Endodermal cell (in vitro differentiated cells): ENCODE results near the gene FHDC1. TPM values are rescaled to one million over a fixed set of nuclear protein-coding genes. Genes with fewer than 3 reads are reported as not detected.

Experiments used
- DNase-seq: peaks from one replicate; pipeline ENCODE4 v3.0.0-alpha.2; 2017
- H3K27ac ChIP-seq: 2 replicates; pipeline ENCODE4 v1.5.1; 2013; ENCODE audit warnings: mild to moderate bottlenecking, low read depth, low read length, moderate library complexity
- H3K27me3 ChIP-seq: 2 replicates; pipeline ENCODE4 v1.6.1; 2013; ENCODE audit warnings: mild to moderate bottlenecking, low read length, moderate library complexity; ENCODE audit not compliant: insufficient read depth, control insufficient read depth, poor library complexity, severe bottlenecking
- H3K36me3 ChIP-seq: 2 replicates; pipeline ENCODE4 v1.7.0; 2013; ENCODE audit warnings: mild to moderate bottlenecking, low read length, moderate library complexity; ENCODE audit not compliant: control insufficient read depth, insufficient read depth
- H3K4me1 ChIP-seq: one replicate; pipeline ENCODE4 v1.7.0; 2013; ENCODE audit warnings: low read length; ENCODE audit not compliant: control insufficient read depth, insufficient read depth
- H3K4me3 ChIP-seq: 2 replicates; pipeline ENCODE4 v1.5.1; 2013; ENCODE audit warnings: mild to moderate bottlenecking, low read length, moderate library complexity
- H3K9ac ChIP-seq: 2 replicates; pipeline ENCODE4 v1.6.1; 2013; ENCODE audit warnings: mild to moderate bottlenecking, low read length, moderate library complexity; ENCODE audit not compliant: poor library complexity, severe bottlenecking; ENCODE audit errors: extremely low read depth
- H3K9me3 ChIP-seq: 2 replicates; pipeline ENCODE4 v1.6.1; 2013; ENCODE audit warnings: mild to moderate bottlenecking, low read length, moderate library complexity; ENCODE audit not compliant: control insufficient read depth
- H3K27ac Mint-ChIP-seq: 2 replicates; pipeline ENCODE4 v1.8.0; 2020; ENCODE audit warnings: mixed read lengths
- H3K27me3 Mint-ChIP-seq: 2 replicates; pipeline ENCODE4 v1.8.0; 2021; ENCODE audit warnings: mild to moderate bottlenecking, mixed read lengths; ENCODE audit not compliant: insufficient read depth
- H3K36me3 Mint-ChIP-seq: 2 replicates; pipeline ENCODE4 v1.8.0; 2020; ENCODE audit warnings: low read depth, mixed read lengths
- H3K4me1 Mint-ChIP-seq: 2 replicates; pipeline ENCODE4 v1.8.0; 2020; ENCODE audit warnings: mixed read lengths
- H3K4me3 Mint-ChIP-seq: 2 replicates; pipeline ENCODE4 v1.8.0; 2020; ENCODE audit warnings: mild to moderate bottlenecking, moderate library complexity, mixed read lengths
- H3K9me3 Mint-ChIP-seq: 2 replicates; pipeline ENCODE4 v1.8.0; 2020; ENCODE audit warnings: mild to moderate bottlenecking, mixed read lengths
- CTCF ChIP-seq: fragments of 200-600 bp; sonication (generic); conservative IDR thresholded peaks from 2 replicates; pipeline ENCODE4 v1.5.0; 2021; ENCODE audit warnings: antibody characterized with exemption, mild to moderate bottlenecking
- WGBS, 2 experiments: methylation state at CpG; one replicate each; pipeline versions ENCODE4 v1.1.5 to v1.1.7; 2013; ENCODE audit warnings: missing lambda C conversion rate in 2 of 2, mixed read lengths in 1 of 2; ENCODE audit not compliant: insufficient coverage in 1 of 2, insufficient read length in 1 of 2; 5-methylcytosine and 5-hydroxymethylcytosine counted together
- total RNA-seq, 2 donors: library from RNA; stranded (reverse); fragmentation: NEBNext Ultra II Directional in 1 of 2; extraction: Animal tissue kit (Norgen Biotek cat#: 25700) in 1 of 2; gene quantifications; 2 replicates in 1 of 2; 3 replicates in 1 of 2; pipeline ENCODE4 v1.2.1, GENCODE V29; 2021

The FHDC1 gene
- total RNA-seq, 2 donors from 2014 or later, result 2.5 to 7.9 TPM

GRCh38 chr4:152945639-152946038 lies 9.5 kb downstream of the FHDC1 start:
- Histone ChIP-seq H3K4me3 (no peak overlapping the region), H3K27me3 (no peaks in the 10 kb centered on the region), H3K9me3 (no peaks in the 10 kb centered on the region), H3K36me3 (peaks cover 3% of the 10 kb centered on the region), H3K4me1 (peaks cover 12% of the 10 kb centered on the region), H3K27ac (no peak overlapping the region), H3K9ac (no peak overlapping the region)
- Mint-ChIP-seq H3K36me3 (peaks cover 16% of the 10 kb centered on the region), H3K4me3 (no peak overlapping the region), H3K27ac (no peak overlapping the region), H3K27me3 (no peaks in the 10 kb centered on the region), H3K9me3 (no peaks in the 10 kb centered on the region), H3K4me1 (peaks cover 11% of the 10 kb centered on the region)
- no peak for TF ChIP-seq CTCF
- no peak for DNase-seq
- WGBS, 2 experiments, result 94% methylated on average over 6 to 9 of the region's 9 CpGs

GRCh38 chr4:152946446-152946845 lies 10.3 kb downstream of the FHDC1 start:
- Histone ChIP-seq H3K4me3 (no peak overlapping the region), H3K36me3 (peaks cover 3% of the 10 kb centered on the region), H3K27me3 (no peaks in the 10 kb centered on the region), H3K27ac (no peak overlapping the region), H3K9me3 (no peaks in the 10 kb centered on the region), H3K9ac (no peak overlapping the region), H3K4me1 (peaks cover 16% of the 10 kb centered on the region)
- Mint-ChIP-seq H3K27me3 (no peaks in the 10 kb centered on the region), H3K27ac (no peak overlapping the region), H3K36me3 (peaks cover 16% of the 10 kb centered on the region), H3K9me3 (no peaks in the 10 kb centered on the region), H3K4me1 (peaks cover 19% of the 10 kb centered on the region), H3K4me3 (no peak overlapping the region)
- TF ChIP-seq CTCF, result no peak
- WGBS, 2 experiments, result 90 to 94% methylated on average over 2 to 4 of the region's 4 CpGs
- no peak for DNase-seq

GRCh38 chr4:152947311-152947710 lies 11.2 kb downstream of the FHDC1 start:
- Mint-ChIP-seq H3K27ac (no peak overlapping the region), H3K4me1 (peaks cover 27% of the 10 kb centered on the region), H3K9me3 (no peaks in the 10 kb centered on the region), H3K4me3 (no peak overlapping the region), H3K36me3 (peaks cover 14% of the 10 kb centered on the region), H3K27me3 (no peaks in the 10 kb centered on the region)
- DNase-seq, result no peak
- Histone ChIP-seq H3K9ac (no peak overlapping the region), H3K27ac (no peak overlapping the region), H3K27me3 (no peaks in the 10 kb centered on the region), H3K9me3 (no peaks in the 10 kb centered on the region), H3K4me3 (no peak overlapping the region), H3K4me1 (peaks cover 23% of the 10 kb centered on the region), H3K36me3 (peaks cover 3% of the 10 kb centered on the region)
- WGBS, 2 experiments, result 89 to 100% methylated on average over 1 to 2 of the region's 2 CpGs
- no peak for TF ChIP-seq CTCF
